CD14-positive monocyte (primary cell): ENCODE measurements around the gene EFHC1. TPM values are rescaled to one million over a fixed set of nuclear protein-coding genes. Genes with fewer than 3 reads are reported as not detected.

Source experiments
- DNase-seq, 3 donors: peaks; one replicate each; pipeline ENCODE4 v3.0.0-alpha.2; 2011 to 2022
- H2AFZ ChIP-seq: 2 replicates; pipeline ENCODE4 v1.6.0; 2012; ENCODE audit warnings: mild to moderate bottlenecking, low read depth, low read length, inconsistent platforms; ENCODE audit not compliant: insufficient read depth, poor library complexity, severe bottlenecking
- H3K27ac ChIP-seq, 2 donors: 1 replicate in 1 of 2; 2 replicates in 1 of 2; pipeline ENCODE4 v1.5.1; 2012 to 2013; ENCODE audit warnings: low read length in 2 of 2, control low read depth in 1 of 2, inconsistent platforms in 1 of 2, low read depth in 1 of 2, mild to moderate bottlenecking in 1 of 2
- H3K27me3 ChIP-seq, 2 donors: one replicate each; pipeline versions ENCODE4 v1.6.0 to v1.6.1; 2011 to 2013; ENCODE audit warnings: low read length in 2 of 2; ENCODE audit not compliant: control insufficient read depth in 2 of 2, insufficient read depth in 2 of 2
- H3K36me3 ChIP-seq, 2 donors: replicated peaks in 1 of 2; 1 replicate in 1 of 2; 2 replicates in 1 of 2; pipeline versions ENCODE4 v1.5.1 to v1.6.1; 2012 to 2013; ENCODE audit warnings: low read length in 2 of 2, control low read depth in 1 of 2, inconsistent platforms in 1 of 2, mild to moderate bottlenecking in 1 of 2; ENCODE audit not compliant: insufficient read depth in 2 of 2, control insufficient read depth in 1 of 2
- H3K4me1 ChIP-seq, 2 donors: 1 replicate in 1 of 2; 2 replicates in 1 of 2; pipeline versions ENCODE4 v1.5.1 to v1.6.1; 2012 to 2013; ENCODE audit warnings: low read length in 2 of 2, control low read depth in 1 of 2, inconsistent platforms in 1 of 2, mild to moderate bottlenecking in 1 of 2, moderate library complexity in 1 of 2; ENCODE audit not compliant: insufficient read depth in 2 of 2, control insufficient read depth in 1 of 2
- H3K4me2 ChIP-seq: replicated peaks from 2 replicates; pipeline ENCODE3; 2012; ENCODE audit warnings: low read length, moderate library complexity, mild to moderate bottlenecking; ENCODE audit not compliant: poor library complexity, severe bottlenecking; ENCODE audit errors: extremely low read depth
- H3K4me3 ChIP-seq, 3 experiments: fragments of 200-600 bp in 1 of 3; sonication (generic) in 1 of 3; replicated peaks in 1 of 3; 1 replicate in 2 of 3; 2 replicates in 1 of 3; pipeline ENCODE4 v1.5.1; 2011 to 2013; ENCODE audit warnings: low read length in 3 of 3, mild to moderate bottlenecking in 3 of 3, control low read depth in 2 of 3, low read depth in 2 of 3, inconsistent platforms in 1 of 3, moderate library complexity in 1 of 3
- H3K79me2 ChIP-seq: 2 replicates; pipeline ENCODE4 v1.6.0; 2012; ENCODE audit warnings: mild to moderate bottlenecking, control low read depth, inconsistent platforms, low read length, moderate library complexity; ENCODE audit not compliant: insufficient read depth
- H3K9ac ChIP-seq: 2 replicates; pipeline ENCODE4 v1.6.0; 2017; ENCODE audit warnings: low read length, mild to moderate bottlenecking; ENCODE audit not compliant: insufficient read depth, poor library complexity, severe bottlenecking
- H3K9me3 ChIP-seq, 2 donors: replicated peaks in 1 of 2; 1 replicate in 1 of 2; 2 replicates in 1 of 2; pipeline versions ENCODE4 v1.5.1 to v1.6.1; 2012 to 2013; ENCODE audit warnings: low read length in 2 of 2, control low read depth in 1 of 2; ENCODE audit not compliant: control insufficient read depth in 1 of 2, insufficient read depth in 1 of 2
- H4K20me1 ChIP-seq: 2 replicates; pipeline ENCODE4 v1.6.0; 2012; ENCODE audit warnings: mild to moderate bottlenecking, low read length, control low read depth, moderate library complexity; ENCODE audit not compliant: insufficient read depth
- H3K27ac Mint-ChIP-seq, 7 donors: one replicate each; pipeline ENCODE4 v1.8.0; 2020; ENCODE audit warnings: mild to moderate bottlenecking in 7 of 7, mixed read lengths in 7 of 7, moderate library complexity in 6 of 7, inconsistent platforms in 2 of 7
- H3K27me3 Mint-ChIP-seq, 3 donors: one replicate each; pipeline ENCODE4 v1.8.0; 2021 to 2022; ENCODE audit warnings: low read depth in 3 of 3, mild to moderate bottlenecking in 3 of 3, mixed read lengths in 3 of 3, moderate library complexity in 3 of 3, inconsistent platforms in 1 of 3
- H3K36me3 Mint-ChIP-seq, 2 donors: one replicate each; pipeline ENCODE4 v1.8.0; 2020; ENCODE audit warnings: mixed read lengths in 2 of 2, inconsistent platforms in 1 of 2, mild to moderate bottlenecking in 1 of 2
- H3K4me1 Mint-ChIP-seq: one replicate; pipeline ENCODE4 v1.8.0; 2020; ENCODE audit warnings: mild to moderate bottlenecking, mixed read lengths
- H3K4me3 Mint-ChIP-seq, 2 donors: one replicate each; pipeline ENCODE4 v1.8.0; 2020; ENCODE audit warnings: mild to moderate bottlenecking in 2 of 2, mixed read lengths in 2 of 2, moderate library complexity in 1 of 2
- H3K9me3 Mint-ChIP-seq, 7 donors: one replicate each; pipeline ENCODE4 v1.8.0; 2020 to 2022; ENCODE audit warnings: mixed read lengths in 7 of 7, mild to moderate bottlenecking in 6 of 7, moderate library complexity in 6 of 7, inconsistent platforms in 2 of 7
- CTCF ChIP-seq: fragments of 200-600 bp; IDR thresholded peaks from one replicate; pipeline ENCODE4 v1.8.0; 2022; ENCODE audit warnings: antibody characterized with exemption, mild to moderate bottlenecking
- WGBS: methylation state at CpG from one replicate; pipeline ENCODE4 v1.1.5; 2013; ENCODE audit warnings: missing lambda C conversion rate; ENCODE audit not compliant: insufficient coverage; 5-methylcytosine and 5-hydroxymethylcytosine counted together
- intact Hi-C, 2 donors: fragments of 100-400 bp; cut with micrococcal nuclease; formaldehyde crosslinking; loops; one replicate each; pipeline versions ENCODE4 v1.15.0 to v1.15.1; 2023
- polyA plus RNA-seq, 3 donors: library from polyadenylated mRNA; depleted of rRNA in 1 of 3; unstranded in 2 of 3; stranded (reverse) in 1 of 3; fragments of 300-500 nt in 2 of 3; fragments of >200 nt in 1 of 3; fragmentation: Illumina TruSeq in 2 of 3; gene quantifications; 1 replicate in 2 of 3; 2 replicates in 1 of 3; pipeline ENCODE4 v1.2.3, GENCODE V29; 2012 to 2021

The EFHC1 gene
- polyA plus RNA-seq, 3 donors = 0.30 to 13.5 (median 2.3) TPM

- no peak for DNase-seq
- Histone ChIP-seq H3K27me3 (no peaks in the 10 kb centered on the region), H4K20me1 (no peaks in the 10 kb centered on the region), H3K79me2 (peaks cover 19% of the 10 kb centered on the region), H2AFZ (no peak overlapping the region), H3K27ac (no peak overlapping the region), H3K9ac (no peak overlapping the region), H3K4me2 (no peak overlapping the region), H3K4me3 (no peak overlapping the region), H3K4me1 (peaks cover 20 to 24% of the 10 kb centered on the region in 2 donors), H3K36me3 (peaks cover 6 to 17% of the 10 kb centered on the region in 2 donors), H3K9me3 (no peaks in the 10 kb centered on the region)
- no peaks in the 10 kb centered on the region for H3K9me3 Mint-ChIP-seq
- peaks cover 21% of the 10 kb centered on the region for H3K4me1 Mint-ChIP-seq
- peaks cover 0 to 1% (median 0%) of the 10 kb centered on the region in 3 donors for H3K27me3 Mint-ChIP-seq
- 94% methylated on average over 3 of the region's 4 CpGs for WGBS
- peak overlapping the region in 2 of 7 donors; percentile 27 for H3K27ac Mint-ChIP-seq
- H3K4me3 Mint-ChIP-seq = no peak overlapping the region
- H3K36me3 Mint-ChIP-seq = peaks cover 15 to 25% of the 10 kb centered on the region in 2 donors
- TF ChIP-seq CTCF = no peak
- intact Hi-C loops = no loop called here
Measured at GRCh38 chr6:52381249-52381648, 38.9 kb upstream of the EFHC1 start.

GRCh38 chr6:52384145-52384766 lies 35.9 kb upstream of the EFHC1 start:
- intact Hi-C loops = no loop called here
- no peak for DNase-seq
- H3K36me3 Mint-ChIP-seq = peaks cover 13 to 23% of the 10 kb centered on the region in 2 donors
- Histone ChIP-seq H4K20me1 (no peaks in the 10 kb centered on the region), H3K4me2 (no peak overlapping the region), H3K27me3 (no peaks in the 10 kb centered on the region), H3K36me3 (peaks cover 6 to 17% of the 10 kb centered on the region in 2 donors), H3K4me3 (no peak overlapping the region), H3K4me1 (no peaks in the 10 kb centered on the region), H2AFZ (no peak overlapping the region), H3K79me2 (peaks cover 5% of the 10 kb centered on the region), H3K27ac (no peak overlapping the region), H3K9me3 (peaks cover 0 to 3% of the 10 kb centered on the region in 2 donors), H3K9ac (no peak overlapping the region)
- no CpG with 5 or more reads among the region's 2 CpGs for WGBS
- no peak overlapping the region for H3K4me3 Mint-ChIP-seq
- H3K27ac Mint-ChIP-seq = no peak overlapping the region
- peaks cover 4% of the 10 kb centered on the region for H3K4me1 Mint-ChIP-seq
- H3K27me3 Mint-ChIP-seq = peaks cover 0 to 3% (median 0%) of the 10 kb centered on the region in 3 donors
- no peak for TF ChIP-seq CTCF
- H3K9me3 Mint-ChIP-seq = peaks cover 0 to 5% (median 0%) of the 10 kb centered on the region in 7 donors
